ENCODE results near the gene VOPP1. TPM values are rescaled to one million over a fixed set of nuclear protein-coding genes. Genes with fewer than 3 reads are reported as not detected.

The VOPP1 gene
- total and polyA plus RNA-seq, 9 donors: 28.0 to 52.1 (median 48.6) TPM

- Histone ChIP-seq H3K9me3 (no peaks in the 10 kb centered on the region), H3K27ac (no peak overlapping the region), H3K4me1 (ENCODE audit: insufficient read depth) (peaks cover 9% of the 10 kb centered on the region), H3K4me3 (no peak overlapping the region), H3K36me3 (no peaks in the 10 kb centered on the region), H3K27me3 (no peaks in the 10 kb centered on the region)
- intact Hi-C loops (cut with DNase I): no loop called here
- DNase-seq: no peak
- no peak for TF ChIP-seq CTCF (IDR thresholded peaks at IDR 0.05)
- no peak for TF ChIP-seq POLR2A (IDR thresholded peaks at IDR 0.05)
- no peak for TF ChIP-seq EP300 (IDR thresholded peaks at IDR 0.05)
- WGBS, 3 donors: 83 to 86% (median 85%) methylated on average over 18 of the region's 18 CpGs
Measured at GRCh38 chr7:55521917-55522902, 50.1 kb downstream of the VOPP1 start.

- DNase-seq: no peak
- H3K27me3 ChIP-seq: no peaks in the 10 kb centered on the region
- H3K9me3 ChIP-seq: no peaks in the 10 kb centered on the region
- H3K4me3 ChIP-seq: no peak overlapping the region
- no peak overlapping the region for H3K27ac ChIP-seq
- WGBS, 3 donors: 87 to 89% (median 88%) methylated on average over 9 of the region's 9 CpGs
- no peaks in the 10 kb centered on the region for H3K36me3 ChIP-seq
- H3K4me1 ChIP-seq (ENCODE audit: insufficient read depth): peaks cover 9% of the 10 kb centered on the region
- no peak for TF ChIP-seq CTCF (IDR thresholded peaks at IDR 0.05)
- TF ChIP-seq POLR2A (IDR thresholded peaks at IDR 0.05): no peak
- TF ChIP-seq EP300 (IDR thresholded peaks at IDR 0.05): no peak
- intact Hi-C loops (cut with DNase I): no loop called here
Measured at GRCh38 chr7:55521512-55521911, 50.8 kb downstream of the VOPP1 start.

GRCh38 chr7:55520426-55521140 lies 51.7 kb downstream of the VOPP1 start:
- intact Hi-C loops (cut with DNase I): no loop called here
- DNase-seq: no peak
- Histone ChIP-seq H3K4me1 (ENCODE audit: insufficient read depth) (peaks cover 5% of the 10 kb centered on the region), H3K27me3 (no peaks in the 10 kb centered on the region), H3K9me3 (no peaks in the 10 kb centered on the region), H3K27ac (no peak overlapping the region), H3K4me3 (no peak overlapping the region), H3K36me3 (no peaks in the 10 kb centered on the region)
- TF ChIP-seq CTCF (IDR thresholded peaks at IDR 0.05) (no peak), POLR2A (IDR thresholded peaks at IDR 0.05) (no peak), EP300 (IDR thresholded peaks at IDR 0.05) (no peak)
- WGBS, 3 donors: 92 to 94% (median 93%) methylated on average over 13 of the region's 13 CpGs

- Histone ChIP-seq H3K27me3 (no peaks in the 10 kb centered on the region), H3K4me1 (ENCODE audit: insufficient read depth) (no peaks in the 10 kb centered on the region), H3K4me3 (no peak overlapping the region), H3K9me3 (no peaks in the 10 kb centered on the region), H3K36me3 (no peaks in the 10 kb centered on the region), H3K27ac (no peak overlapping the region)
- TF ChIP-seq EP300 (IDR thresholded peaks at IDR 0.05) (no peak), CTCF (IDR thresholded peaks at IDR 0.05) (no peak)
- intact Hi-C loops (cut with DNase I): no loop called here
- DNase-seq: no peak
- 92 to 95% (median 95%) methylated on average over 8 of the region's 8 CpGs for WGBS, 3 donors
Measured at GRCh38 chr7:55518836-55519235, 53.5 kb downstream of the VOPP1 start.

Measured in ovary (tissue), 9 donors.